K562 (cell line): ENCODE measurements around the gene MAGI2. TPM values are rescaled to one million over a fixed set of nuclear protein-coding genes. Genes with fewer than 3 reads are reported as not detected.

Experiments
- ATAC-seq: fragments of 200-7000 bp; cut with Tn5 transposase; 3 replicates; pipeline ENCODE4 v1.9.1; 2020; ENCODE audit warnings: moderate library complexity
- BruUV-seq: library from RNA; stranded (reverse); fragments of 400-500 nt; replicated peaks from 2 replicates; lab custom pipeline; 2021; lab: Mats Ljungman, UMichigan
- CTCF ChIA-PET: fragments of 300-600 bp; formaldehyde crosslinking; extraction: SDS; loops from one replicate; lab custom pipeline; 2021; ENCODE audit warnings: low intra/inter-chr PET ratio; lab: Yijun Ruan, JAX
- POLR2A ChIA-PET: fragments of 300-600, 350-650 bp; sonication (Branson Sonifier 250); formaldehyde crosslinking; extraction: SDS; loops from one replicate; lab custom pipeline; 2021; ENCODE audit warnings: antibody characterized with exemption, inconsistent platforms; lab: Yijun Ruan, JAX
- DNase-seq, 4 experiments: peaks; one replicate each; pipeline versions ENCODE4 v3.0.0 to v3.0.0-alpha.2; 2011 to 2018; ENCODE audit warnings: low spot score in 3 of 4, mixed read lengths in 3 of 4; ENCODE audit errors: extremely low read depth in 1 of 4
- FAIRE-seq: peaks from 2 replicates; lab custom pipeline; 2011; peaks lifted over from hg19 to GRCh38; lab: Jason Lieb, UNC
- H2AFZ ChIP-seq: 2 replicates; pipeline ENCODE4 v1.6.0; 2011; ENCODE audit warnings: low read depth, low read length, control low read depth, inconsistent platforms
- H3K27ac ChIP-seq: fragments of 200-600 bp; 3 replicates; pipeline ENCODE4 v1.8.0; 2011; ENCODE audit warnings: low read depth, mild to moderate bottlenecking, control low read depth, inconsistent platforms, low read length, moderate library complexity, mixed read lengths; ENCODE audit errors: extremely low read depth
- H3K27me3 ChIP-seq, 2 experiments: fragments of 300-600 bp in 1 of 2; 2 replicates in 1 of 2; 3 replicates in 1 of 2; pipeline versions ENCODE4 v1.6.0 to v1.8.0; 2011; ENCODE audit warnings: inconsistent platforms in 2 of 2, low read length in 2 of 2, mild to moderate bottlenecking in 1 of 2, mixed read lengths in 1 of 2, moderate library complexity in 1 of 2; ENCODE audit not compliant: control insufficient read depth in 2 of 2, insufficient read depth in 2 of 2
- H3K36me3 ChIP-seq: fragments of 300-600 bp; 3 replicates; pipeline ENCODE4 v1.8.0; 2011; ENCODE audit warnings: mild to moderate bottlenecking, low read length, inconsistent platforms; ENCODE audit not compliant: control insufficient read depth, insufficient read depth
- H3K4me1 ChIP-seq, 2 experiments: fragments of 200-600 bp in 1 of 2; replicated peaks in 1 of 2; 2 replicates in 1 of 2; 3 replicates in 1 of 2; pipeline versions ENCODE4 v1.5.1 to v1.8.0; 2011; ENCODE audit warnings: inconsistent platforms in 2 of 2, low read length in 2 of 2, mild to moderate bottlenecking in 1 of 2, mixed read lengths in 1 of 2, moderate library complexity in 1 of 2; ENCODE audit not compliant: control insufficient read depth in 2 of 2, insufficient read depth in 2 of 2
- H3K4me2 ChIP-seq: 2 replicates; pipeline ENCODE4 v1.6.1; 2011; ENCODE audit warnings: low read length, control low read depth, inconsistent platforms, mixed read lengths; ENCODE audit not compliant: insufficient read depth
- H3K4me3 ChIP-seq: fragments of 200-600 bp; sonication (generic), shearing (Covaris generic); 2 replicates; pipeline ENCODE4 v1.5.1; 2016; ENCODE audit warnings: control low read depth, inconsistent platforms
- H3K79me2 ChIP-seq: fragments of 200-600 bp; 3 replicates; pipeline ENCODE4 v1.8.0; 2011; ENCODE audit warnings: low read length, inconsistent platforms; ENCODE audit not compliant: control insufficient read depth, insufficient read depth
- H3K9ac ChIP-seq, 2 experiments: 2 replicates each; pipeline versions ENCODE4 v1.6.0 to v1.6.1; 2011; ENCODE audit warnings: low read depth in 2 of 2, low read length in 2 of 2, control low read depth in 1 of 2, inconsistent platforms in 1 of 2, mild to moderate bottlenecking in 1 of 2, mixed read lengths in 1 of 2; ENCODE audit not compliant: insufficient read depth in 1 of 2
- H3K9me1 ChIP-seq: one replicate; pipeline ENCODE4 v1.6.0; 2011; ENCODE audit warnings: inconsistent platforms, mild to moderate bottlenecking, low read length, moderate library complexity; ENCODE audit not compliant: control insufficient read depth, insufficient read depth
- H3K9me3 ChIP-seq: replicated peaks from 2 replicates; pipeline ENCODE4 v1.5.1; 2011; ENCODE audit warnings: low read depth, low read length, inconsistent platforms; ENCODE audit not compliant: control insufficient read depth, insufficient read depth
- H4K20me1 ChIP-seq: replicated peaks from 2 replicates; pipeline ENCODE4 v1.6.1; 2011; ENCODE audit warnings: low read length, inconsistent platforms, mixed read lengths; ENCODE audit not compliant: control insufficient read depth, insufficient read depth
- BMI1 ChIP-seq: fragments of 150-350 bp; IDR thresholded peaks from 2 replicates; pipeline ENCODE4 v1.6.1; 2014; ENCODE audit warnings: low read length
- CHD4 ChIP-seq: fragments of 200-600 bp; sonication (generic); IDR thresholded peaks from 3 replicates; pipeline ENCODE4 v1.6.1; 2012; ENCODE audit warnings: low read depth, mild to moderate bottlenecking, mixed read lengths, low read length, inconsistent platforms; ENCODE audit not compliant: insufficient read depth, insufficient replicate concordance, poor library complexity, severe bottlenecking
- CTCF ChIP-seq, 3 experiments: IDR thresholded peaks in 2 of 3; conservative IDR thresholded peaks in 1 of 3; 2 replicates each; pipeline ENCODE4 v1.5.1; 2011 to 2012; ENCODE audit warnings: low read length in 3 of 3, mild to moderate bottlenecking in 3 of 3, control low read depth in 2 of 3, improper control_type of control experiment in 1 of 3, inconsistent platforms in 1 of 3, low read depth in 1 of 3, mixed read lengths in 1 of 3, moderate library complexity in 1 of 3; ENCODE audit not compliant: insufficient read depth in 2 of 3
- HNRNPK ChIP-seq: fragments of 200-400 bp; formaldehyde crosslinking; IDR thresholded peaks from one replicate; pipeline ENCODE4 v1.6.1; 2018; ENCODE audit warnings: mild to moderate bottlenecking, low read depth, low read length; ENCODE audit not compliant: poor library complexity, severe bottlenecking
- NR1H2 ChIP-seq: sonication (generic); formaldehyde crosslinking; IDR thresholded peaks from 2 replicates; pipeline ENCODE4 v1.4.0; 2020; ENCODE audit warnings: mild to moderate bottlenecking, missing genetic modification reagents
- PHF21A ChIP-seq: fragments of 450-650 bp; IDR thresholded peaks from 2 replicates; pipeline ENCODE4 v1.6.1; 2017; ENCODE audit warnings: low read depth, borderline replicate concordance
- PML ChIP-seq: IDR thresholded peaks from 2 replicates; pipeline ENCODE4 v1.6.1; 2012; ENCODE audit warnings: low read length, inconsistent platforms
- TRIM24 ChIP-seq, 2 experiments: fragments of 450-650 bp; IDR thresholded peaks; 2 replicates each; pipeline ENCODE4 v1.6.1; 2016
- TRIM25 ChIP-seq: fragments of 450-650 bp; IDR thresholded peaks from 2 replicates; pipeline ENCODE4 v1.7.0; 2016; ENCODE audit warnings: borderline replicate concordance
- ZNF184 ChIP-seq: sonication (generic); formaldehyde crosslinking; IDR thresholded peaks from 2 replicates; pipeline ENCODE4 v1.5.0; 2020; ENCODE audit warnings: missing genetic modification reagents
- ZNF24 ChIP-seq: fragments of 450-650 bp; IDR thresholded peaks from 2 replicates; pipeline ENCODE4 v1.6.1; 2016
- ZNF436 ChIP-seq: fragments of 250-450, 450-650 bp; sonication (Bioruptor Pico); formaldehyde crosslinking; IDR thresholded peaks from 2 replicates; pipeline ENCODE4 v1.7.0; 2020; ENCODE audit warnings: mild to moderate bottlenecking
- ZNF717 ChIP-seq: fragments of 250-450 bp; sonication (Bioruptor Pico); IDR thresholded peaks from 2 replicates; pipeline ENCODE4 v1.5.0; 2021
- WGBS: fragments of 100-300 bp; shearing (Covaris generic); methylation state at CpG from one replicate; pipeline ENCODE4 v1.1.6; 2016; ENCODE audit warnings: low coverage, mixed read lengths; ENCODE audit not compliant: insufficient coverage; ENCODE audit errors: missing lambda C conversion rate; 5-methylcytosine and 5-hydroxymethylcytosine counted together
- in situ Hi-C: fragments of 300-500 bp; cut with MboI; formaldehyde crosslinking; loops from 4 replicates; pipeline ENCODE4 v1.15.0; 2018; ENCODE audit warnings: inconsistent platforms, mixed read lengths
- intact Hi-C: fragments of 100-400 bp; cut with micrococcal nuclease; formaldehyde crosslinking; loops from 2 replicates; pipeline ENCODE4 v1.14.2; 2022
- polyA plus RNA-seq, 8 experiments: library from polyadenylated mRNA; depleted of rRNA in 4 of 8; stranded (reverse) in 5 of 8; unstranded in 3 of 8; fragments of >200 nt; fragmentation: Nextera tagmentation in 2 of 8; fragmentation: Illumina TruSeq in 1 of 8; extraction: Ambion mirVana in 2 of 8; extraction: Trizol in 1 of 8; gene quantifications; 2 replicates each; pipeline versions ENCODE4 v1.2.1 to v1.2.3, GENCODE V29; 2011 to 2014; ENCODE audit warnings: inconsistent platforms in 1 of 8, missing spikeins in 1 of 8
- total RNA-seq, 7 experiments: library from RNA; depleted of rRNA in 6 of 7; stranded (reverse); fragments of >200 nt in 6 of 7; fragmentation: Illumina TruSeq in 2 of 7; extraction: Trizol in 2 of 7; gene quantifications; 2 replicates each; pipeline versions ENCODE4 v1.2.1 to v1.2.3, GENCODE V29; 2011 to 2021; ENCODE audit warnings: low replicate concordance in 1 of 7

MAGI2 gene
- total and polyA plus RNA-seq, 9 of the 15 experiments (the other 6 are each of a cell fraction or from before 2014, with no cell fraction given): 0.27 to 1.4 (median 0.70) TPM

- Histone ChIP-seq H4K20me1 (no peaks in the 10 kb centered on the region), H3K27me3 (no peaks in the 10 kb centered on the region), H3K4me2 (no peak overlapping the region), H2AFZ (no peak overlapping the region), H3K9ac (no peak overlapping the region), H3K9me1 (no peaks in the 10 kb centered on the region), H3K36me3 (no peaks in the 10 kb centered on the region), H3K79me2 (no peaks in the 10 kb centered on the region), H3K4me1 (no peaks in the 10 kb centered on the region), H3K9me3 (no peaks in the 10 kb centered on the region), H3K27ac (no peak overlapping the region), H3K4me3 (no peak overlapping the region)
- TF ChIP-seq HNRNPK: no peak
- CTCF ChIA-PET: no interaction called here
- no peak for DNase-seq
- intact Hi-C loops (no loop called here), in situ Hi-C loops (no loop called here)
- 2% methylated on average over 5 of the region's 5 CpGs for WGBS
- POLR2A ChIA-PET: no interaction called here
- BruUV-seq: no TSS peak
- FAIRE-seq: no peak
- ATAC-seq: no peak
Observed at GRCh38 chr7:78465894-78466293, 987.6 kb downstream of the MAGI2 start.

GRCh38 chr7:78463039-78463438 is 990.4 kb downstream of the MAGI2 start:
- H3K4me3 ChIP-seq: no peak overlapping the region
- no peaks in the 10 kb centered on the region for H3K9me1 ChIP-seq
- no peak for FAIRE-seq
- H2AFZ ChIP-seq: no peak overlapping the region
- no peaks in the 10 kb centered on the region for H4K20me1 ChIP-seq
- WGBS: 0% methylated on average over 3 of the region's 3 CpGs
- no peak overlapping the region for H3K4me2 ChIP-seq
- no peak overlapping the region for H3K9ac ChIP-seq
- POLR2A ChIA-PET: interaction anchor here (0.7 kb wide), 1 partner anchor 104 kb away, joined by 3 read pairs; no protein-coding TSS in a partner anchor
- in situ Hi-C loops: no loop called here
- H3K36me3 ChIP-seq: no peaks in the 10 kb centered on the region
- BruUV-seq: no TSS peak
- H3K27me3 ChIP-seq: no peaks in the 10 kb centered on the region
- no peak for TF ChIP-seq BMI1
- no peak for TF ChIP-seq ZNF184 (CRISPR knock-in tag)
- TF ChIP-seq PHF21A: no peak
- TF ChIP-seq TRIM25: no peak
- no peak for TF ChIP-seq ZNF436 (CRISPR knock-in tag)
- TF ChIP-seq CTCF (IDR thresholded peaks at IDR 0.05 in 2 of 3, conservative IDR thresholded peaks at IDR 0.05 in 1 of 3; ENCODE audit: insufficient read depth in 2 of 3, low read depth in 1 of 3, low read length in 3 of 3): no peak
- no peak for TF ChIP-seq NR1H2
- TF ChIP-seq CHD4: no peak
- no peak for TF ChIP-seq ZNF24
- no peak for TF ChIP-seq TRIM24 (IDR thresholded peaks at IDR 0.05)
- TF ChIP-seq PML: no peak
- no peak for TF ChIP-seq ZNF717 (CRISPR knock-in tag)
- CTCF ChIA-PET: no interaction called here
- intact Hi-C loops: no loop called here
- H3K9me3 ChIP-seq: no peaks in the 10 kb centered on the region
- no peak for DNase-seq
- no peaks in the 10 kb centered on the region for H3K4me1 ChIP-seq
- no peak for ATAC-seq
- no peaks in the 10 kb centered on the region for H3K79me2 ChIP-seq
- H3K27ac ChIP-seq: no peak overlapping the region
